Measurements from ENCODE around the gene FAM169A. TPM values are rescaled to one million over a fixed set of nuclear protein-coding genes. Genes with fewer than 3 reads are reported as not detected.
A peak's percentile ranks its signal among the peaks of the same experiment; 100 is the strongest.

FAM169A gene
- total and polyA plus RNA-seq, 2 experiments from 2014 or later: 16.9 to 97.7 TPM

- no peak for TF ChIP-seq CTCF (conservative IDR thresholded peaks at IDR 0.05; ENCODE audit: low read depth in 2 of 2)
- TF ChIP-seq EZH2phosphoT487 (IDR thresholded peaks at IDR 0.05; ENCODE audit: unreplicated experiment): no peak
- TF ChIP-seq CREB1 (CRISPR knock-in tag; IDR thresholded peaks at IDR 0.05; ENCODE audit: low read depth): no peak
Observed at GRCh38 chr5:74853256-74853655, 12.9 kb downstream of the FAM169A start (continued).

- H3K4me1 Mint-ChIP-seq: peaks cover 63% of the 10 kb centered on the region
- peaks cover 29% of the 10 kb centered on the region for H3K36me3 Mint-ChIP-seq (ENCODE audit: low read depth)
- H3K36me3 ChIP-seq (ENCODE audit: insufficient read depth): no peaks in the 10 kb centered on the region
- H4K20me1 ChIP-seq (replicated peaks; ENCODE audit: insufficient read depth): peaks cover 69% of the 10 kb centered on the region
- no peak overlapping the region for H3K4me3 ChIP-seq
- H3K79me2 ChIP-seq (replicated peaks; ENCODE audit: insufficient read depth): peaks cover 100% of the 10 kb centered on the region
- H3K4me3 Mint-ChIP-seq: no peak overlapping the region
- H3F3A ChIP-seq (replicated peaks; ENCODE audit: low read depth): no peaks in the 10 kb centered on the region
- peak overlapping the region; percentile 33; the same call in 1 of the 2 replicates for H3K27ac ChIP-seq (ENCODE audit: low read depth)
- DNase-seq (ENCODE audit: low spot score) (no peak), ATAC-seq (peak; percentile 25)
- TF ChIP-seq ZNF331 (CRISPR knock-in tag; IDR thresholded peaks at IDR 0.05; ENCODE audit: low read depth) (no peak), ZNF114 (CRISPR knock-in tag; IDR thresholded peaks at IDR 0.05) (no peak), EZH2phosphoT487 (IDR thresholded peaks at IDR 0.05; ENCODE audit: unreplicated experiment) (no peak), JUNB (IDR thresholded peaks at IDR 0.05; ENCODE audit: unreplicated experiment) (no peak), CTCF (conservative IDR thresholded peaks at IDR 0.05; ENCODE audit: low read depth in 2 of 2) (no peak)
- peak overlapping the region; percentile 21 for H3K4me2 ChIP-seq
- H2AFZ ChIP-seq: no peak overlapping the region
- H3K9me3 Mint-ChIP-seq: peaks cover 9% of the 10 kb centered on the region; the same call in 2 of the 3 replicates
- peak overlapping the region; percentile 96 for H3K27ac Mint-ChIP-seq
- peaks cover 1% of the 10 kb centered on the region for H3K27me3 Mint-ChIP-seq (ENCODE audit: insufficient read depth, low read depth, poor library complexity)
- no peaks in the 10 kb centered on the region for H3K27me3 ChIP-seq (ENCODE audit: insufficient read depth)
- peaks cover 66% of the 10 kb centered on the region for H3K4me1 ChIP-seq (ENCODE audit: insufficient read depth)
- H3K9me2 ChIP-seq (ENCODE audit: insufficient read depth): no peaks in the 10 kb centered on the region
Observed at GRCh38 chr5:74851684-74852353, 14.4 kb downstream of the FAM169A start.

- H3K27me3 Mint-ChIP-seq (ENCODE audit: insufficient read depth, low read depth, poor library complexity): no peaks in the 10 kb centered on the region
- peaks cover 100% of the 10 kb centered on the region for H3K79me2 ChIP-seq (replicated peaks; ENCODE audit: insufficient read depth)
- peaks cover 67% of the 10 kb centered on the region for H3K4me1 Mint-ChIP-seq
- TF ChIP-seq REST (IDR thresholded peaks at IDR 0.05; ENCODE audit: unreplicated experiment) (no peak), ETS1 (IDR thresholded peaks at IDR 0.05) (no peak), JUNB (IDR thresholded peaks at IDR 0.05; ENCODE audit: unreplicated experiment) (no peak), ZNF331 (CRISPR knock-in tag; IDR thresholded peaks at IDR 0.05; ENCODE audit: low read depth) (no peak), CREB1 (CRISPR knock-in tag; IDR thresholded peaks at IDR 0.05; ENCODE audit: low read depth) (no peak)
Observed at GRCh38 chr5:74850789-74851425, 15.3 kb downstream of the FAM169A start.

More at GRCh38 chr5:74850789-74851425, 15.3 kb downstream of the FAM169A start:
- Histone ChIP-seq H3F3A (replicated peaks; ENCODE audit: low read depth) (no peaks in the 10 kb centered on the region), H3K4me2 (peak overlapping the region; percentile 6; the same call in 1 of the 2 replicates), H3K4me3 (no peak overlapping the region), H3K4me1 (ENCODE audit: insufficient read depth) (peaks cover 75% of the 10 kb centered on the region), H4K20me1 (replicated peaks; ENCODE audit: insufficient read depth) (peaks cover 68% of the 10 kb centered on the region), H3K9me2 (ENCODE audit: insufficient read depth) (no peaks in the 10 kb centered on the region), H3K36me3 (ENCODE audit: insufficient read depth) (no peaks in the 10 kb centered on the region), H2AFZ (no peak overlapping the region), H3K27ac (ENCODE audit: low read depth) (no peak overlapping the region; the same call in 1 of the 2 replicates), H3K27me3 (ENCODE audit: insufficient read depth) (no peaks in the 10 kb centered on the region)
- peak overlapping the region; percentile 8; the same call in 1 of the 3 replicates for H3K4me3 Mint-ChIP-seq
- peak; percentile 25; the same call in 1 of the 3 replicates for ATAC-seq
- no peak for DNase-seq (ENCODE audit: low spot score)
- H3K9me3 Mint-ChIP-seq: peaks cover 3% of the 10 kb centered on the region; the same call in 1 of the 3 replicates
- peaks cover 20% of the 10 kb centered on the region for H3K36me3 Mint-ChIP-seq (ENCODE audit: low read depth)
- H3K27ac Mint-ChIP-seq: peak overlapping the region; percentile 72; the same call in 1 of the 2 replicates

Data from GM23338 (cell line).